ENCODE measurements around the gene ALDOB.
A peak's percentile ranks its signal among the peaks of the same experiment; 100 is the strongest.

The ALDOB gene

GRCh38 chr9:101400120-101400519 lies 35.5 kb downstream of the ALDOB start:
- POLR2A ChIA-PET (ENCODE audit: low non-redundant PET), result no interaction called here
- no peak overlapping the region for H3K27ac ChIP-seq
- CTCF ChIA-PET, result interaction anchor here (0.6 kb wide), 2 partner anchors 60 to 89 kb away, joined by 3 to 5 read pairs; no protein-coding TSS in a partner anchor
- no peak for TF ChIP-seq CTCF (conservative IDR thresholded peaks at IDR 0.05; ENCODE audit: low read depth)
- DNase-seq (ENCODE audit: low spot score), result no peak

DNA sequence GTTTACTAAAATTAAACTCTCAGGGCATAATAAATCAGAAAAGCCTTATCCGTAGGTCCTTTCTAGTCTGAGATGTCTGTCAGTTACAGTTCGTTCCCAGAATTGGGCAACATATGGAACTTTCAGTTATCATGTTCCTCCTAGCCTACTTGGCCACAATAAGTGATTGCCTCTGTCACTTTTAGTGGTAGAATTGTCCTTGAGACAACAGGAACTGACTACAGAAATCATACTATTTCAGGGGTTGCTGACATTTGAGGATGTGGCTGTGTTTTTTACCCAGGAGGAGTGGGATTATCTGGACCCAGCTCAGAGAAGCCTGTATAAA lies 36.0 kb downstream of the ALDOB start:
- CTCF ChIA-PET, result interaction anchor here (0.6 to 0.7 kb wide), 3 partner anchors 15 to 61 kb away, joined by 3 to 5 read pairs (median 3); no protein-coding TSS in a partner anchor
- DNase-seq (ENCODE audit: low spot score), result no peak
- TF ChIP-seq CTCF (conservative IDR thresholded peaks at IDR 0.05; ENCODE audit: low read depth), result no peak
- H3K27ac ChIP-seq, result no peak overlapping the region
- POLR2A ChIA-PET (ENCODE audit: low non-redundant PET), result no interaction called here

- peak overlapping the region; percentile 76 for H3K27ac ChIP-seq
- ChIA-PET CTCF (interaction anchor here (0.7 to 2.0 kb wide), 4 partner anchors 11 to 61 kb away, joined by 3 to 9 read pairs (median 4); no protein-coding TSS in a partner anchor), POLR2A (ENCODE audit: low non-redundant PET) (interaction anchor here (0.5 to 1.0 kb wide), 2 partner anchors 10 to 1615 kb away, joined by 3 to 6 read pairs; no protein-coding TSS in a partner anchor)
- no peak for TF ChIP-seq CTCF (conservative IDR thresholded peaks at IDR 0.05; ENCODE audit: low read depth)
- no peak for DNase-seq (ENCODE audit: low spot score)
Observed at GRCh38 chr9:101398930-101399642, 36.5 kb downstream of the ALDOB start.

GRCh38 chr9:101398068-101398929 lies 37.3 kb downstream of the ALDOB start, which contains the start of the genes MRPL50 and ZNF189:
Gene MRPL50 (minus strand): TSS chr9:101398618. CDS start chr9:101398592, 26 bp downstream.
Gene ZNF189 (plus strand): TSS chr9:101398851. CDS start chr9:101399157, 306 bp downstream.
- H3K27ac ChIP-seq, result peak within 1 kb of the TSS; percentile 76
- ChIA-PET POLR2A (ENCODE audit: low non-redundant PET) (interaction anchor here (0.5 to 1.0 kb wide), 2 partner anchors 9 to 1614 kb away, joined by 3 to 6 read pairs; no protein-coding TSS in a partner anchor), CTCF (interaction anchor here (1.0 to 2.0 kb wide), 2 partner anchors 10 to 51 kb away, joined by 6 to 9 read pairs; no protein-coding TSS in a partner anchor)
- TF ChIP-seq CTCF (conservative IDR thresholded peaks at IDR 0.05; ENCODE audit: low read depth), result no peak
- DNase-seq (ENCODE audit: low spot score), result peak; percentile 100

DNA sequence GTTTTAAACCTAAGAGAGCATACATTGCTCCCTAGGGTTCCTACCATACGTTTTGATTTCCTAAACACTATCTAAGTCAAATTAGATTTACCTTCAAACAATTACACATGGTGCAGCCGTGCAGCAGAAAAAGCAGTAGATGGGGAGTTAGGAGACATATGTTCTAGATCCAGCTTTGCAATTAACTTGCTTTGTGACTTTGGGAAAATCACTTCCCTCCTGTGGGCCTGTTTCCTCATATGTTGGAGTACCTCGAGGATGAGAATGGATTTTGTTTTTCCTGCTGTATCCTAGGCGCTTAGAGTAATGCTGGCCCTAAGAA lies 37.9 kb downstream of the ALDOB start:
- no peak for DNase-seq (ENCODE audit: low spot score)
- H3K27ac ChIP-seq, result no peak overlapping the region
- ChIA-PET CTCF (interaction anchor here (2.0 kb wide), 1 partner anchor 9 kb away, joined by 9 read pairs; no protein-coding TSS in a partner anchor), POLR2A (ENCODE audit: low non-redundant PET) (no interaction called here)
- no peak for TF ChIP-seq CTCF (conservative IDR thresholded peaks at IDR 0.05; ENCODE audit: low read depth)

GRCh38 chr9:101394687-101395086 lies 40.9 kb downstream of the ALDOB start:
- ChIA-PET POLR2A (ENCODE audit: low non-redundant PET) (no interaction called here), CTCF (interaction anchor here (0.6 to 0.7 kb wide), 2 partner anchors 8 to 1957 kb away, joined by 3 to 5 read pairs; no protein-coding TSS in a partner anchor)
- H3K27ac ChIP-seq, result no peak overlapping the region
- TF ChIP-seq CTCF (conservative IDR thresholded peaks at IDR 0.05; ENCODE audit: low read depth), result no peak
- DNase-seq (ENCODE audit: low spot score), result no peak
